Measurements from ENCODE around the gene PLEKHA8.

DNA sequence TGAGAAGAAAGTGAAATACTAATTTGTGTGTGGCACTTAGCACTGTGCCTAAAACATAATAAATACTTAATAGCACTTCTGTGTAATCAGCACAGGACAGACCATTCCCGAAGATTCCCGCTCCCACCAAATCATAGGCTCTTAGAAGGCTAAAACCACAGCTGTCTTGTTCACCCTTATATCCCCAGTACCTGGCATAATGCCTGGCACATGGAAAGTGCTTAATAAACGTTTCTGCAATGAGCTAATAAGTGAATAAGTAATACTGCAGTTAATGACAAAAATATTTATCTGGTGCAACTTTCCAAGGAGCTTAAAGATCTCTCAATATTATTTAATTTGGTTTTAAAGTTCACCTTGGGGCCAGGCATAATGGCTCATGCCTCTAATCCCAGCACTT lies 149.8 kb downstream of the PLEKHA8 start:
- TF ChIP-seq, protein P1, sequence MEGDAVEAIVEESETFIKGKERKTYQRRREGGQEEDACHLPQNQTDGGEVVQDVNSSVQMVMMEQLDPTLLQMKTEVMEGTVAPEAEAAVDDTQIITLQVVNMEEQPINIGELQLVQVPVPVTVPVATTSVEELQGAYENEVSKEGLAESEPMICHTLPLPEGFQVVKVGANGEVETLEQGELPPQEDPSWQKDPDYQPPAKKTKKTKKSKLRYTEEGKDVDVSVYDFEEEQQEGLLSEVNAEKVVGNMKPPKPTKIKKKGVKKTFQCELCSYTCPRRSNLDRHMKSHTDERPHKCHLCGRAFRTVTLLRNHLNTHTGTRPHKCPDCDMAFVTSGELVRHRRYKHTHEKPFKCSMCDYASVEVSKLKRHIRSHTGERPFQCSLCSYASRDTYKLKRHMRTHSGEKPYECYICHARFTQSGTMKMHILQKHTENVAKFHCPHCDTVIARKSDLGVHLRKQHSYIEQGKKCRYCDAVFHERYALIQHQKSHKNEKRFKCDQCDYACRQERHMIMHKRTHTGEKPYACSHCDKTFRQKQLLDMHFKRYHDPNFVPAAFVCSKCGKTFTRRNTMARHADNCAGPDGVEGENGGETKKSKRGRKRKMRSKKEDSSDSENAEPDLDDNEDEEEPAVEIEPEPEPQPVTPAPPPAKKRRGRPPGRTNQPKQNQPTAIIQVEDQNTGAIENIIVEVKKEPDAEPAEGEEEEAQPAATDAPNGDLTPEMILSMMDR (IDR thresholded peaks at IDR 0.05 in 4 of 5, conservative IDR thresholded peaks at IDR 0.05 in 1 of 5), result no peak
- TF ChIP-seq POLR2A (IDR thresholded peaks at IDR 0.05), result no peak
